ENCODE data around the gene TLE1.

TLE1 gene

GRCh38 chr9:81578606-81579005 is 110.7 kb downstream of the TLE1 start:
- Mint-ChIP-seq H3K36me3 (no peaks in the 10 kb centered on the region), H3K4me3 (no peak overlapping the region), H3K9me3 (ENCODE audit: low read depth) (no peaks in the 10 kb centered on the region), H3K27me3 (peaks cover 2% of the 10 kb centered on the region), H3K27ac (no peak overlapping the region), H3K4me1 (ENCODE audit: low read depth) (no peaks in the 10 kb centered on the region)

- Mint-ChIP-seq H3K4me3 (no peak overlapping the region), H3K27ac (no peak overlapping the region), H3K27me3 (no peaks in the 10 kb centered on the region), H3K4me1 (ENCODE audit: low read depth) (no peaks in the 10 kb centered on the region), H3K9me3 (ENCODE audit: low read depth) (no peaks in the 10 kb centered on the region), H3K36me3 (no peaks in the 10 kb centered on the region)
These were observed 113.4 kb downstream of the TLE1 start for GRCh38 chr9:81575956-81576355.

GRCh38 chr9:81574405-81574804 is 114.9 kb downstream of the TLE1 start:
- Mint-ChIP-seq H3K4me3 (no peak overlapping the region), H3K27ac (no peak overlapping the region), H3K36me3 (no peaks in the 10 kb centered on the region)

GRCh38 chr9:81573415-81574321 is 115.7 kb downstream of the TLE1 start:
- Mint-ChIP-seq H3K4me3 (no peak overlapping the region), H3K4me1 (ENCODE audit: low read depth) (no peaks in the 10 kb centered on the region), H3K36me3 (no peaks in the 10 kb centered on the region), H3K27ac (no peak overlapping the region), H3K9me3 (ENCODE audit: low read depth) (no peaks in the 10 kb centered on the region), H3K27me3 (peaks cover 1% of the 10 kb centered on the region)

More at GRCh38 chr9:81574405-81574804, 114.9 kb downstream of the TLE1 start:
- Mint-ChIP-seq H3K4me1 (ENCODE audit: low read depth) (no peaks in the 10 kb centered on the region), H3K27me3 (peaks cover 1% of the 10 kb centered on the region), H3K9me3 (ENCODE audit: low read depth) (no peaks in the 10 kb centered on the region)

- Mint-ChIP-seq H3K27ac (no peak overlapping the region), H3K9me3 (ENCODE audit: low read depth) (no peaks in the 10 kb centered on the region), H3K4me1 (ENCODE audit: low read depth) (no peaks in the 10 kb centered on the region), H3K27me3 (peaks cover 1% of the 10 kb centered on the region), H3K36me3 (no peaks in the 10 kb centered on the region), H3K4me3 (no peak overlapping the region)
These were observed 119.3 kb downstream of the TLE1 start for GRCh38 chr9:81570083-81570482.

- Mint-ChIP-seq H3K27me3 (peaks cover 1% of the 10 kb centered on the region), H3K4me3 (no peak overlapping the region), H3K36me3 (no peaks in the 10 kb centered on the region), H3K27ac (no peak overlapping the region), H3K9me3 (ENCODE audit: low read depth) (no peaks in the 10 kb centered on the region), H3K4me1 (ENCODE audit: low read depth) (no peaks in the 10 kb centered on the region)
These were observed 123.2 kb downstream of the TLE1 start for GRCh38 chr9:81566074-81566698.

GRCh38 chr9:81565609-81566008 is 123.7 kb downstream of the TLE1 start:
- Mint-ChIP-seq H3K9me3 (ENCODE audit: low read depth) (no peaks in the 10 kb centered on the region), H3K27ac (no peak overlapping the region), H3K36me3 (no peaks in the 10 kb centered on the region), H3K4me1 (ENCODE audit: low read depth) (no peaks in the 10 kb centered on the region), H3K4me3 (no peak overlapping the region), H3K27me3 (peaks cover 1% of the 10 kb centered on the region)

- Mint-ChIP-seq H3K27me3 (peaks cover 1% of the 10 kb centered on the region), H3K4me3 (no peak overlapping the region), H3K9me3 (ENCODE audit: low read depth) (no peaks in the 10 kb centered on the region), H3K27ac (no peak overlapping the region), H3K4me1 (ENCODE audit: low read depth) (no peaks in the 10 kb centered on the region), H3K36me3 (no peaks in the 10 kb centered on the region)
These were observed 124.2 kb downstream of the TLE1 start for GRCh38 chr9:81565144-81565543.

GRCh38 chr9:81564632-81565031 is 124.7 kb downstream of the TLE1 start:
- no peaks in the 10 kb centered on the region for H3K9me3 Mint-ChIP-seq (ENCODE audit: low read depth)
- H3K4me3 Mint-ChIP-seq, result no peak overlapping the region
- H3K27ac Mint-ChIP-seq, result no peak overlapping the region
- peaks cover 4% of the 10 kb centered on the region for H3K4me1 Mint-ChIP-seq (ENCODE audit: low read depth)
- no peaks in the 10 kb centered on the region for H3K27me3 Mint-ChIP-seq
- H3K36me3 Mint-ChIP-seq, result no peaks in the 10 kb centered on the region

- H3K4me3 Mint-ChIP-seq, result no peak overlapping the region
- H3K9me3 Mint-ChIP-seq (ENCODE audit: low read depth), result no peaks in the 10 kb centered on the region
- peaks cover 2% of the 10 kb centered on the region for H3K27me3 Mint-ChIP-seq
- no peak overlapping the region for H3K27ac Mint-ChIP-seq
- H3K4me1 Mint-ChIP-seq (ENCODE audit: low read depth), result peaks cover 4% of the 10 kb centered on the region
- H3K36me3 Mint-ChIP-seq, result no peaks in the 10 kb centered on the region
These were observed 125.6 kb downstream of the TLE1 start for GRCh38 chr9:81563739-81564138.

GRCh38 chr9:81563020-81563407 is 126.3 kb downstream of the TLE1 start:
- Mint-ChIP-seq H3K27ac (no peak overlapping the region), H3K4me3 (no peak overlapping the region), H3K9me3 (ENCODE audit: low read depth) (no peaks in the 10 kb centered on the region), H3K36me3 (no peaks in the 10 kb centered on the region), H3K4me1 (ENCODE audit: low read depth) (peaks cover 4% of the 10 kb centered on the region), H3K27me3 (peaks cover 2% of the 10 kb centered on the region)

GRCh38 chr9:81562231-81563019 is 126.9 kb downstream of the TLE1 start:
- H3K27me3 Mint-ChIP-seq, result peaks cover 2% of the 10 kb centered on the region
- no peak overlapping the region for H3K4me3 Mint-ChIP-seq
- H3K36me3 Mint-ChIP-seq, result no peaks in the 10 kb centered on the region
- peaks cover 4% of the 10 kb centered on the region for H3K4me1 Mint-ChIP-seq (ENCODE audit: low read depth)
- H3K9me3 Mint-ChIP-seq (ENCODE audit: low read depth), result no peaks in the 10 kb centered on the region
- H3K27ac Mint-ChIP-seq, result no peak overlapping the region

- Mint-ChIP-seq H3K27ac (no peak overlapping the region), H3K4me3 (no peak overlapping the region), H3K36me3 (no peaks in the 10 kb centered on the region), H3K27me3 (peaks cover 2% of the 10 kb centered on the region), H3K9me3 (ENCODE audit: low read depth) (no peaks in the 10 kb centered on the region), H3K4me1 (ENCODE audit: low read depth) (peaks cover 4% of the 10 kb centered on the region)
These were observed 128.3 kb downstream of the TLE1 start for GRCh38 chr9:81560851-81561732.

- Mint-ChIP-seq H3K4me3 (no peak overlapping the region), H3K27ac (no peak overlapping the region), H3K9me3 (ENCODE audit: low read depth) (no peaks in the 10 kb centered on the region), H3K27me3 (peaks cover 2% of the 10 kb centered on the region), H3K4me1 (ENCODE audit: low read depth) (peaks cover 4% of the 10 kb centered on the region), H3K36me3 (no peaks in the 10 kb centered on the region)
These were observed 129.6 kb downstream of the TLE1 start for GRCh38 chr9:81559709-81560108.
